SK-N-SH (cell line): Measurements from ENCODE around the gene NEGR1.

Experiments used
- CTCF ChIP-seq: fragments of 200-600 bp; sonication (generic); IDR thresholded peaks from 2 replicates; pipeline ENCODE4 v1.6.1; 2017; ENCODE audit warnings: antibody characterized with exemption, mild to moderate bottlenecking, moderate library complexity
- FOXJ3 ChIP-seq: sonication (generic); formaldehyde crosslinking; IDR thresholded peaks from 2 replicates; pipeline ENCODE4 v1.5.1; 2020; ENCODE audit warnings: mild to moderate bottlenecking, missing genetic modification reagents
- RFX5 ChIP-seq: IDR thresholded peaks from 2 replicates; pipeline ENCODE4 v1.6.1; 2012; ENCODE audit warnings: mild to moderate bottlenecking, improper control_type of control experiment, low read length
- YY1 ChIP-seq: IDR thresholded peaks from 2 replicates; pipeline ENCODE4 v1.4.0; 2012; ENCODE audit warnings: low read depth, mild to moderate bottlenecking

GRCh38 chr1:71492298-71493041 is 789.9 kb downstream of the NEGR1 start:
- no peak for TF ChIP-seq RFX5
- no peak for TF ChIP-seq CTCF
- TF ChIP-seq FOXJ3 = no peak
- no peak for TF ChIP-seq YY1
